GM19043 (cell line): ENCODE measurements around the gene S1PR2.
"Not testable (repeated sequence)": the region's sequence is repeated elsewhere in the genome, so short reads cannot be mapped to it uniquely, and the experiment has no call there.

Experiments
- ATAC-seq: cut with Tn5 transposase; IDR thresholded peaks from one replicate; pipeline ENCODE4 v1.9.1; 2021; ENCODE audit warnings: low read depth; ENCODE audit not compliant: unreplicated experiment

S1PR2 gene

GRCh38 chr19:10255358-10255757 lies 24.2 kb upstream of the S1PR2 start:
- ATAC-seq, result no peak

- no peak for ATAC-seq
These were observed 23.1 kb upstream of the S1PR2 start for GRCh38 chr19:10254244-10254643.

- no peak for ATAC-seq
These were observed 21.6 kb upstream of the S1PR2 start for GRCh38 chr19:10252707-10253106.

GRCh38 chr19:10251792-10252694 lies 20.9 kb upstream of the S1PR2 start, which contains the start of gene MRPL4:
MRPL4 (plus strand) TSS chr19:10252214; CDS start chr19:10252254, 40 bp downstream.
- ATAC-seq, result peak; percentile 83

- ATAC-seq, result no peak
These were observed 15.4 kb upstream of the S1PR2 start for GRCh38 chr19:10246511-10246910.

GRCh38 chr19:10245189-10245939 lies 14.2 kb upstream of the S1PR2 start:
- no peak for ATAC-seq

- no peak for ATAC-seq
These were observed 12.5 kb upstream of the S1PR2 start for GRCh38 chr19:10243606-10244005.

GRCh38 chr19:10241826-10242449 lies 10.8 kb upstream of the S1PR2 start:
- not testable (repeated sequence) for ATAC-seq

GRCh38 chr19:10238172-10238783 lies 7.1 kb upstream of the S1PR2 start:
- ATAC-seq, result no peak

- ATAC-seq, result no peak
These were observed 6.6 kb upstream of the S1PR2 start for GRCh38 chr19:10237702-10238101.

- ATAC-seq, result not testable (repeated sequence)
These were observed 4.3 kb upstream of the S1PR2 start for GRCh38 chr19:10235409-10235808.

- no peak for ATAC-seq
These were observed 3.9 kb upstream of the S1PR2 start for GRCh38 chr19:10235003-10235402.

- no peak for ATAC-seq
These were observed 2.8 kb upstream of the S1PR2 start for GRCh38 chr19:10233946-10234345.

- no peak for ATAC-seq
These were observed 589 bp upstream of the S1PR2 start for GRCh38 chr19:10231612-10232228.

- no peak for ATAC-seq
These were observed 814 bp downstream of the S1PR2 start for GRCh38 chr19:10230173-10230860.

- ATAC-seq, result no peak
These were observed 2.2 kb downstream of the S1PR2 start for GRCh38 chr19:10228920-10229319.

GRCh38 chr19:10228393-10228792 lies 2.7 kb downstream of the S1PR2 start:
- no peak for ATAC-seq

GRCh38 chr19:10227026-10227971 lies 3.8 kb downstream of the S1PR2 start:
- no peak for ATAC-seq
